ENCODE measurements around the gene HOXB3. TPM values are rescaled to one million over a fixed set of nuclear protein-coding genes. Genes with fewer than 3 reads are reported as not detected.
A peak's percentile ranks its signal among the peaks of the same experiment; 100 is the strongest.

Gene HOXB3
- total RNA-seq, 1 donor from 2014 or later: 4.2 TPM

- Histone ChIP-seq H3K9ac (ENCODE audit: low read depth in 1 of 3, low read length in 3 of 3) (no peak overlapping the region), H3K27ac (ENCODE audit: low read depth, low read length) (no peak overlapping the region), H3K4me3 (ENCODE audit: low read length in 3 of 3) (no peak overlapping the region), H3K36me3 (ENCODE audit: control insufficient read depth in 3 of 3, insufficient read depth in 3 of 3, low read length in 3 of 3) (no peaks in the 10 kb centered on the region), H3K27me3 (ENCODE audit: control insufficient read depth in 3 of 3, insufficient read depth in 3 of 3, low read length in 3 of 3) (peaks cover 27 to 97% (median 91%) of the 10 kb centered on the region in 3 donors), H3K9me3 (ENCODE audit: control insufficient read depth in 3 of 3, low read length in 3 of 3) (no peaks in the 10 kb centered on the region), H3K4me1 (ENCODE audit: control insufficient read depth in 3 of 3, insufficient read depth in 3 of 3, low read length in 3 of 3) (peaks cover 6 to 28% (median 8%) of the 10 kb centered on the region in 3 donors)
Observed at GRCh38 chr17:48569674-48570324, 20.2 kb downstream of the HOXB3 start.

- Histone ChIP-seq H3K27me3 (ENCODE audit: control insufficient read depth in 3 of 3, insufficient read depth in 3 of 3, low read length in 3 of 3) (peaks cover 26 to 96% (median 91%) of the 10 kb centered on the region in 3 donors), H3K27ac (ENCODE audit: low read depth, low read length) (no peak overlapping the region)
Observed at GRCh38 chr17:48569240-48569582, 20.8 kb downstream of the HOXB3 start.

GRCh38 chr17:48568499-48569239, 21.4 kb downstream of the HOXB3 start:
- H3K36me3 ChIP-seq (ENCODE audit: control insufficient read depth in 3 of 3, insufficient read depth in 3 of 3, low read length in 3 of 3): no peaks in the 10 kb centered on the region
- no peak overlapping the region for H3K9ac ChIP-seq (ENCODE audit: low read depth in 1 of 3, low read length in 3 of 3)
- peaks cover 26 to 92% (median 87%) of the 10 kb centered on the region in 3 donors for H3K27me3 ChIP-seq (ENCODE audit: control insufficient read depth in 3 of 3, insufficient read depth in 3 of 3, low read length in 3 of 3)
- H3K4me1 ChIP-seq (ENCODE audit: control insufficient read depth in 3 of 3, insufficient read depth in 3 of 3, low read length in 3 of 3): peaks cover 8 to 33% (median 12%) of the 10 kb centered on the region in 3 donors
- H3K4me3 ChIP-seq (ENCODE audit: low read length in 3 of 3): no peak overlapping the region
- H3K9me3 ChIP-seq (ENCODE audit: control insufficient read depth in 3 of 3, low read length in 3 of 3): no peaks in the 10 kb centered on the region
- no peak overlapping the region for H3K27ac ChIP-seq (ENCODE audit: low read depth, low read length)

More at GRCh38 chr17:48569240-48569582, 20.8 kb downstream of the HOXB3 start:
- no peaks in the 10 kb centered on the region for H3K36me3 ChIP-seq (ENCODE audit: control insufficient read depth in 3 of 3, insufficient read depth in 3 of 3, low read length in 3 of 3)
- H3K9me3 ChIP-seq (ENCODE audit: control insufficient read depth in 3 of 3, low read length in 3 of 3): no peaks in the 10 kb centered on the region
- no peak overlapping the region for H3K9ac ChIP-seq (ENCODE audit: low read depth in 1 of 3, low read length in 3 of 3)
- H3K4me3 ChIP-seq (ENCODE audit: low read length in 3 of 3): no peak overlapping the region
- peaks cover 8 to 33% (median 12%) of the 10 kb centered on the region in 3 donors for H3K4me1 ChIP-seq (ENCODE audit: control insufficient read depth in 3 of 3, insufficient read depth in 3 of 3, low read length in 3 of 3)

GRCh38 chr17:48567646-48568354, 22.2 kb downstream of the HOXB3 start:
- no peak overlapping the region for H3K4me3 ChIP-seq (ENCODE audit: low read length in 3 of 3)
- H3K27me3 ChIP-seq (ENCODE audit: control insufficient read depth in 3 of 3, insufficient read depth in 3 of 3, low read length in 3 of 3): peaks cover 22 to 92% (median 87%) of the 10 kb centered on the region in 3 donors
- peaks cover 0 to 1% (median 0%) of the 10 kb centered on the region in 3 donors for H3K36me3 ChIP-seq (ENCODE audit: control insufficient read depth in 3 of 3, insufficient read depth in 3 of 3, low read length in 3 of 3)
- H3K4me1 ChIP-seq (ENCODE audit: control insufficient read depth in 3 of 3, insufficient read depth in 3 of 3, low read length in 3 of 3): peaks cover 8 to 31% (median 12%) of the 10 kb centered on the region in 3 donors
- H3K27ac ChIP-seq (ENCODE audit: low read depth, low read length): no peak overlapping the region
- no peak overlapping the region for H3K9ac ChIP-seq (ENCODE audit: low read depth in 1 of 3, low read length in 3 of 3)
- no peaks in the 10 kb centered on the region for H3K9me3 ChIP-seq (ENCODE audit: control insufficient read depth in 3 of 3, low read length in 3 of 3)

- peaks cover 0 to 2% (median 0%) of the 10 kb centered on the region in 3 donors for H3K36me3 ChIP-seq (ENCODE audit: control insufficient read depth in 3 of 3, insufficient read depth in 3 of 3, low read length in 3 of 3)
- H3K27ac ChIP-seq (ENCODE audit: low read depth, low read length): no peak overlapping the region
- H3K9ac ChIP-seq (ENCODE audit: low read depth in 1 of 3, low read length in 3 of 3): no peak overlapping the region
- H3K9me3 ChIP-seq (ENCODE audit: control insufficient read depth in 3 of 3, low read length in 3 of 3): no peaks in the 10 kb centered on the region
- peaks cover 8 to 25% (median 12%) of the 10 kb centered on the region in 3 donors for H3K4me1 ChIP-seq (ENCODE audit: control insufficient read depth in 3 of 3, insufficient read depth in 3 of 3, low read length in 3 of 3)
- H3K4me3 ChIP-seq (ENCODE audit: low read length in 3 of 3): no peak overlapping the region
- peaks cover 20 to 92% (median 83%) of the 10 kb centered on the region in 3 donors for H3K27me3 ChIP-seq (ENCODE audit: control insufficient read depth in 3 of 3, insufficient read depth in 3 of 3, low read length in 3 of 3)
Observed at GRCh38 chr17:48567209-48567608, 22.8 kb downstream of the HOXB3 start.

- H3K27me3 ChIP-seq (ENCODE audit: control insufficient read depth in 3 of 3, insufficient read depth in 3 of 3, low read length in 3 of 3): peaks cover 20 to 91% (median 81%) of the 10 kb centered on the region in 3 donors
- H3K4me1 ChIP-seq (ENCODE audit: control insufficient read depth in 3 of 3, insufficient read depth in 3 of 3, low read length in 3 of 3): peaks cover 8 to 21% (median 12%) of the 10 kb centered on the region in 3 donors
- H3K27ac ChIP-seq (ENCODE audit: low read depth, low read length): no peak overlapping the region
- no peak overlapping the region for H3K4me3 ChIP-seq (ENCODE audit: low read length in 3 of 3)
- no peak overlapping the region for H3K9ac ChIP-seq (ENCODE audit: low read depth in 1 of 3, low read length in 3 of 3)
- H3K9me3 ChIP-seq (ENCODE audit: control insufficient read depth in 3 of 3, low read length in 3 of 3): no peaks in the 10 kb centered on the region
- peaks cover 0 to 2% (median 0%) of the 10 kb centered on the region in 3 donors for H3K36me3 ChIP-seq (ENCODE audit: control insufficient read depth in 3 of 3, insufficient read depth in 3 of 3, low read length in 3 of 3)
Observed at GRCh38 chr17:48566717-48567116, 23.3 kb downstream of the HOXB3 start.

GRCh38 chr17:48565925-48566710, 23.9 kb downstream of the HOXB3 start:
- H3K4me1 ChIP-seq (ENCODE audit: control insufficient read depth in 3 of 3, insufficient read depth in 3 of 3, low read length in 3 of 3): peaks cover 8 to 21% (median 12%) of the 10 kb centered on the region in 3 donors
- no peaks in the 10 kb centered on the region for H3K9me3 ChIP-seq (ENCODE audit: control insufficient read depth in 3 of 3, low read length in 3 of 3)
- peaks cover 20 to 91% (median 75%) of the 10 kb centered on the region in 3 donors for H3K27me3 ChIP-seq (ENCODE audit: control insufficient read depth in 3 of 3, insufficient read depth in 3 of 3, low read length in 3 of 3)
- no peak overlapping the region for H3K9ac ChIP-seq (ENCODE audit: low read depth in 1 of 3, low read length in 3 of 3)
- peaks cover 0 to 2% (median 0%) of the 10 kb centered on the region in 3 donors for H3K36me3 ChIP-seq (ENCODE audit: control insufficient read depth in 3 of 3, insufficient read depth in 3 of 3, low read length in 3 of 3)
- no peak overlapping the region for H3K4me3 ChIP-seq (ENCODE audit: low read length in 3 of 3)
- no peak overlapping the region for H3K27ac ChIP-seq (ENCODE audit: low read depth, low read length)

- H3K27ac ChIP-seq (ENCODE audit: low read depth, low read length): no peak overlapping the region
- H3K4me1 ChIP-seq (ENCODE audit: control insufficient read depth in 3 of 3, insufficient read depth in 3 of 3, low read length in 3 of 3): peaks cover 6 to 24% (median 12%) of the 10 kb centered on the region in 3 donors
- H3K9me3 ChIP-seq (ENCODE audit: control insufficient read depth in 3 of 3, low read length in 3 of 3): no peaks in the 10 kb centered on the region
- H3K4me3 ChIP-seq (ENCODE audit: low read length in 3 of 3): peak overlapping the region in 1 of 3 donors; percentile 78
- H3K36me3 ChIP-seq (ENCODE audit: control insufficient read depth in 3 of 3, insufficient read depth in 3 of 3, low read length in 3 of 3): peaks cover 0 to 2% (median 0%) of the 10 kb centered on the region in 3 donors
- H3K9ac ChIP-seq (ENCODE audit: low read depth in 1 of 3, low read length in 3 of 3): no peak overlapping the region
- peaks cover 18 to 88% (median 73%) of the 10 kb centered on the region in 3 donors for H3K27me3 ChIP-seq (ENCODE audit: control insufficient read depth in 3 of 3, insufficient read depth in 3 of 3, low read length in 3 of 3)
Observed at GRCh38 chr17:48565022-48565554, 25.0 kb downstream of the HOXB3 start.

All from skeletal muscle tissue (tissue), 4 donors.